Vagina (tissue), 2 donors: ENCODE results near the gene ELANE.

Experiments
- POLR2A ChIP-seq, 2 donors: fragments of 450-650 bp; IDR thresholded peaks; one replicate each; pipeline ENCODE4 v1.6.1; 2017; ENCODE audit warnings: antibody characterized with exemption in 2 of 2, mild to moderate bottlenecking in 2 of 2, moderate library complexity in 2 of 2
- POLR2AphosphoS5 ChIP-seq, 2 donors: sonication (generic); formaldehyde crosslinking; IDR thresholded peaks; one replicate each; pipeline ENCODE4 v1.9.0; 2017; ENCODE audit warnings: antibody characterized with exemption in 2 of 2, mild to moderate bottlenecking in 2 of 2, low read depth in 1 of 2; ENCODE audit not compliant: insufficient read depth in 1 of 2
- TF ChIP-seq, protein P1 (sequence below), 3 experiments: fragments of 450-650 bp in 2 of 3; fragments of 200-600 bp in 1 of 3; sonication (generic) in 1 of 3; IDR thresholded peaks; one replicate each; pipeline ENCODE4 v1.5.1; 2017 to 2019; ENCODE audit warnings: antibody characterized with exemption in 3 of 3, mild to moderate bottlenecking in 2 of 3, moderate library complexity in 2 of 3

DNA sequence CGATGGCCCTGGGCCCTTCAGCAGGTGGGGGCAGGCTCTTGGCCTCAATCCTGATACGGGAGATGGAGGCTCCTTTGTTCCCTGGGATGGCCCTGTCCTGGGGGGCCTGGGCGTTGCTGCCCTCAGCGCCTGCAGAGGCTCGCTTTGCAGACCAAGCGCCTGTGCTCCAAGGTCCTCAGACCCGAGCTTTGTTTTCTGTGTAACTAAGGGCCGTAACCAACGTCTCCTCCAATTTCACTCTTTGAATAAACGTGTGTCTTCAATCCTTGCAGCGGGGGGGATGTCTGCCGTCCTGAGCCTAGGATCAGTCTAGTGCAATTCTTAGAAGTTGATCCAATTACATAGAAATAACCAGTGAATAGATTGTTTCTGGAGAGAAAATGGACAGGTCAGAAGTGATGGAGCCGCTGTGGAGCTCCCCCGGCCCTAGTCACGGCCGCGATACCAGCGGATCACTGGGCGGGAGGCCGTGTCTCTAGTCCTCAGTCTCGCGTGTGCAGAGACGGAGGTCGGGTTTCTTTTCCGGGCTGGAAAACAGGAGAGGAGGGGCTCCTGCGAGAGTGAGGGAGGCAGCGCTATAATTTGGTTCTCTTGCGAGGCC lies 49.5 kb upstream of the ELANE start:
- TF ChIP-seq, protein P1, sequence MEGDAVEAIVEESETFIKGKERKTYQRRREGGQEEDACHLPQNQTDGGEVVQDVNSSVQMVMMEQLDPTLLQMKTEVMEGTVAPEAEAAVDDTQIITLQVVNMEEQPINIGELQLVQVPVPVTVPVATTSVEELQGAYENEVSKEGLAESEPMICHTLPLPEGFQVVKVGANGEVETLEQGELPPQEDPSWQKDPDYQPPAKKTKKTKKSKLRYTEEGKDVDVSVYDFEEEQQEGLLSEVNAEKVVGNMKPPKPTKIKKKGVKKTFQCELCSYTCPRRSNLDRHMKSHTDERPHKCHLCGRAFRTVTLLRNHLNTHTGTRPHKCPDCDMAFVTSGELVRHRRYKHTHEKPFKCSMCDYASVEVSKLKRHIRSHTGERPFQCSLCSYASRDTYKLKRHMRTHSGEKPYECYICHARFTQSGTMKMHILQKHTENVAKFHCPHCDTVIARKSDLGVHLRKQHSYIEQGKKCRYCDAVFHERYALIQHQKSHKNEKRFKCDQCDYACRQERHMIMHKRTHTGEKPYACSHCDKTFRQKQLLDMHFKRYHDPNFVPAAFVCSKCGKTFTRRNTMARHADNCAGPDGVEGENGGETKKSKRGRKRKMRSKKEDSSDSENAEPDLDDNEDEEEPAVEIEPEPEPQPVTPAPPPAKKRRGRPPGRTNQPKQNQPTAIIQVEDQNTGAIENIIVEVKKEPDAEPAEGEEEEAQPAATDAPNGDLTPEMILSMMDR (IDR thresholded peaks at IDR 0.05), result no peak
- no peak for TF ChIP-seq POLR2AphosphoS5 (IDR thresholded peaks at IDR 0.05; ENCODE audit: insufficient read depth in 1 of 2, low read depth in 1 of 2)
- TF ChIP-seq POLR2A (IDR thresholded peaks at IDR 0.05), result no peak
